AG04449 (cell line): ENCODE results near the gene RHOU.
"Not testable (repeated sequence)": the region's sequence is repeated elsewhere in the genome, so short reads cannot be mapped to it uniquely, and the experiment has no call there.

ENCODE experiments used
- CTCF ChIA-PET: fragments of 350-600 bp; formaldehyde crosslinking; extraction: SDS; loops from one replicate; lab custom pipeline; 2021; ENCODE audit warnings: antibody characterized with exemption; lab: Yijun Ruan, JAX
- POLR2A ChIA-PET: fragments of 400-600, 350-600 bp; formaldehyde crosslinking; extraction: SDS; loops from one replicate; lab custom pipeline; 2020; ENCODE audit warnings: antibody characterized with exemption, inconsistent platforms; lab: Yijun Ruan, JAX
- DNase-seq: peaks from one replicate; pipeline ENCODE4 v3.0.0-alpha.2; 2010; ENCODE audit warnings: low read depth, low spot score
- H3K4me3 ChIP-seq: 2 replicates; pipeline ENCODE4 v1.5.1; 2011; ENCODE audit warnings: low read depth, mild to moderate bottlenecking, control low read depth, low read length
- CTCF ChIP-seq: IDR thresholded peaks from one replicate; pipeline ENCODE4 v1.5.1; 2011; ENCODE audit warnings: mild to moderate bottlenecking, moderate library complexity, low read length, control low read depth, inconsistent platforms; ENCODE audit not compliant: insufficient read depth; ENCODE audit errors: missing control alignments

RHOU gene

GRCh38 chr1:228767636-228768354 is 32.5 kb downstream of the RHOU start:
- POLR2A ChIA-PET, result no interaction called here
- CTCF ChIA-PET, result no interaction called here
- no peak overlapping the region for H3K4me3 ChIP-seq
- DNase-seq, result no peak
- TF ChIP-seq CTCF, result no peak

- DNase-seq, result no peak
- ChIA-PET CTCF (no interaction called here), POLR2A (no interaction called here)
- H3K4me3 ChIP-seq, result no peak overlapping the region
- TF ChIP-seq CTCF, result no peak
These were observed 33.2 kb downstream of the RHOU start for GRCh38 chr1:228768355-228769000.

- DNase-seq, result no peak
- CTCF ChIA-PET, result no interaction called here
- no peak for TF ChIP-seq CTCF
- H3K4me3 ChIP-seq, result no peak overlapping the region
- POLR2A ChIA-PET, result no interaction called here
These were observed 35.5 kb downstream of the RHOU start for GRCh38 chr1:228770779-228771223.

GRCh38 chr1:228772516-228773212 is 37.4 kb downstream of the RHOU start:
- CTCF ChIA-PET, result no interaction called here
- no peak for TF ChIP-seq CTCF
- no peak for DNase-seq
- no peak overlapping the region for H3K4me3 ChIP-seq
- POLR2A ChIA-PET, result no interaction called here

GRCh38 chr1:228775946-228776345 is 40.7 kb downstream of the RHOU start:
- H3K4me3 ChIP-seq, POLR2A ChIA-PET, CTCF ChIA-PET, DNase-seq: not testable (repeated sequence)

GRCh38 chr1:228776449-228776848 is 41.2 kb downstream of the RHOU start:
- CTCF ChIA-PET, result no interaction called here
- H3K4me3 ChIP-seq, result no peak overlapping the region
- POLR2A ChIA-PET, result no interaction called here
- no peak for DNase-seq
- no peak for TF ChIP-seq CTCF
